HUES6 (cell line): ENCODE results near the gene DDTL.
"Not testable (repeated sequence)": the region's sequence is repeated elsewhere in the genome, so short reads cannot be mapped to it uniquely, and the experiment has no call there.

ENCODE experiments used
- H3K27ac ChIP-seq: 2 replicates; pipeline ENCODE4 v1.7.0; 2013; ENCODE audit warnings: low read depth, mild to moderate bottlenecking, low read length, inconsistent platforms
- H3K27me3 ChIP-seq: 2 replicates; pipeline ENCODE4 v1.6.1; 2013; ENCODE audit warnings: low read length; ENCODE audit not compliant: control insufficient read depth, insufficient read depth
- H3K36me3 ChIP-seq: 2 replicates; pipeline ENCODE4 v1.6.1; 2013; ENCODE audit warnings: low read length; ENCODE audit not compliant: control insufficient read depth, insufficient read depth
- H3K4me1 ChIP-seq: 2 replicates; pipeline ENCODE4 v1.6.1; 2013; ENCODE audit warnings: low read length; ENCODE audit not compliant: control insufficient read depth, insufficient read depth
- H3K4me3 ChIP-seq: 2 replicates; pipeline ENCODE4 v1.5.1; 2013; ENCODE audit warnings: low read depth, low read length
- H3K9ac ChIP-seq: one replicate; pipeline ENCODE4 v1.6.1; 2013; ENCODE audit warnings: mild to moderate bottlenecking, low read length
- H3K9me3 ChIP-seq: 2 replicates; pipeline ENCODE4 v1.6.1; 2013; ENCODE audit warnings: low read depth, low read length; ENCODE audit not compliant: control insufficient read depth, insufficient read depth

Gene DDTL

DNA sequence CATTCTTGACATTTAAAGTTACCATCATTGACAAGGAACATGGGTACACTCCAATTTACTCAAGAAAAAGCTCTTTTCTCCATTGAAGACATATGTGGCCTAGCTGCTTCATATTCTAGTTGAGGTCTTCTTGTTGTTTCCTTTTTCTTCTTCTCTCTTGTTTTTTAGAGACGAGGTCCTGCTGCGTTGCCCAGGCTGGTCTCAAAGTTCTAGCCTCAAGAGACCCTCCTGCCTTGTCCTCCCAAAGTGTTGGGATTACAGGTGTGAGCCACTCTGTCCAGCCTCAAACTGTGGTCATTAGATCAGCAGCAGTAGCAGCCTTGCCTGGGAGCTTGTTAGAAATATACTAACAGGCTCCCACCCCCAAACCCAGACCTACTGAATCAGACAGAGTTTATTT lies 26.4 kb downstream of the DDTL start:
- not testable (repeated sequence) for H3K9ac ChIP-seq, H3K4me3 ChIP-seq, H3K9me3 ChIP-seq, H3K36me3 ChIP-seq, H3K27ac ChIP-seq, H3K4me1 ChIP-seq, H3K27me3 ChIP-seq

DNA sequence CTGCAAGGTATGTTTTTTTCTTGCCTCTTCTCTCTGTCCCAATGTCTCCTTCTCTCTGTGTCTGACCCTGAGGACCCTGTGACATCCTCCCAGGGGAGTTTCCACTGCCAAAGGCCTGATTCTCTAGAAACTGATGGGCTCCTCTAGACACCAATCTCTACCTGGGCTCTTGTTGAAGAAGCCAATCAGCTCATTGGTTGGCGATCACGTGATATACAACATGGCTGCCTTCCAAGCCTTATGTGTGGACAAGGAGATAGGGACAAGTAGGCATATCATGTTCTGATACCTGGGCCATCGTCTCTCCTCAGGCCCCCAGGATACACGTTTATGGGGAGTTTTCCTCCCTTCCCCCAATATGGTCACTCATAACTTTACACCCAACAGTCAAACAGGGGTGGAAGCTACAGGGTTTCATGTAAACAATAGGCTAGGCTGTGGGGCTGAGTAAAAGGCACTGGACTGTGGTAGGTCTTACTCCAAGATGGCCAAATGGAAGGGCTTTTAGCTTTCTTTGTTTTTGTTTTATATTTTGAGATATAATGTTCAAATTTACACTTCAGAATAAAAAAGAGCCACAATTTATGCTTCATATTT lies 27.0 kb downstream of the DDTL start:
- H3K9me3 ChIP-seq, H3K36me3 ChIP-seq, H3K9ac ChIP-seq, H3K27me3 ChIP-seq, H3K4me1 ChIP-seq, H3K4me3 ChIP-seq, H3K27ac ChIP-seq: not testable (repeated sequence)

DNA sequence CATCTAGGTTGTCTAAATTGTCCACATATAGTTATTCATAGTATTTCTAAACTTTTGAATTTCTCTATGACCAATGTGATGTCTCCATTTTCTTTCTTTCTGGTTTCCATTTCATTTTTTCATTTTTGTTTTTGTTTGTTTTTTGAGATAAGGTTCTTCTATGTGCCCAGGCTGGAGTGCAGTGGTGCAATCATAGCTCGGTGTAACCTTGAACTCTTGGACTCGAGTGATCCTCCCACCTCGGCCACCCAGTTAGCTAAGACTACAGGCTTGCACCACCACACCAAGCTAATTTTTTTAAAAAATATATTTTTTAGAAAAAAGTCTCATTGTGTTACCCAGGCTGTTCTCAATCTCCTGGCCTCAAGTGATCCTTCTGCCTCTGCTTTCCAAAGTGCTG lies 30.4 kb downstream of the DDTL start:
- H3K4me1 ChIP-seq, result no peaks in the 10 kb centered on the region
- no peak overlapping the region for H3K27ac ChIP-seq
- H3K36me3 ChIP-seq, result no peaks in the 10 kb centered on the region
- H3K27me3 ChIP-seq, result no peaks in the 10 kb centered on the region
- H3K9ac ChIP-seq, result no peak overlapping the region
- no peak overlapping the region for H3K4me3 ChIP-seq
- no peaks in the 10 kb centered on the region for H3K9me3 ChIP-seq

DNA sequence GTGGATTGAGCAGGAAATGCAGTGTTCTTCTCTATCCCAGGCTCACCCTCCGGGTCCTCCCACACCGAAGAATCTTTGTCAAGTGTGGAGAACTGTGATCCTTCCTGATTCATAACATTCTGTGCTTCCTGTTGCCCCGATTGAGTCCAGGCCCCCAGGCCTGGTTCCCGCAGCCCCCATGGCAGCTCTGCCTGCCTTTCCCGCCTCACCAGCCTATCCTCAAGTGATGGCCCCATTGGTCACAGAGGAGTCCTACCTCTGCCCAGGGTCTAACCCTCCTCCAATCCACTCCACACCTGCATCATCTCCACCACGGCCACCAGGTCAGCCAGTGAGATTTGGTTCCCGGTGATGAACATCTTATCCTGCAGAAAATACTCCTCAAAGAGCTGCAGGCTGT lies 33.1 kb downstream of the DDTL start:
- H3K36me3 ChIP-seq, H3K27me3 ChIP-seq, H3K4me1 ChIP-seq, H3K27ac ChIP-seq, H3K9ac ChIP-seq, H3K4me3 ChIP-seq, H3K9me3 ChIP-seq: not testable (repeated sequence)

DNA sequence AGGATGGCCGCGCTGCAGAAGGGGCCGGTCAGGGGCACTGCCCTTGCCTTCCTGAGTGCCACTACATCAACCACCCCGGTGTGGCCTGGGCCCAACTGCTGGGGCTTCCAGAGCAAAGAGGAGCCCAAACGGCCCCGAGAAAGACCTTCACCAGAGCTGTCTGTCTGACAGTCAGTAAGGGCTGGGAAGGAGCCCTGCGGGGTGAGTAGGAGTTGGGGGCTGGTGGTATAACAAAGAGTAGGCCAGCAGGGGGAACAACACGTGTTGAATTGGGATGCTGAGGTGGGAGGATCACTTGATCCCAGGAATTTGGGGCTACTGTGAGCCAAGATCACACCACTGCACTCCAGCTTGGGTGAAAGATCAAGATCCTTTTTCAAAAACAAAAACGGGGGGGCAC lies 34.6 kb downstream of the DDTL start:
- H3K36me3 ChIP-seq, result no peaks in the 10 kb centered on the region
- H3K9me3 ChIP-seq, result no peaks in the 10 kb centered on the region
- H3K4me3 ChIP-seq, result no peak overlapping the region
- H3K27me3 ChIP-seq, result no peaks in the 10 kb centered on the region
- H3K9ac ChIP-seq, result no peak overlapping the region
- H3K4me1 ChIP-seq, result no peaks in the 10 kb centered on the region
- no peak overlapping the region for H3K27ac ChIP-seq

DNA sequence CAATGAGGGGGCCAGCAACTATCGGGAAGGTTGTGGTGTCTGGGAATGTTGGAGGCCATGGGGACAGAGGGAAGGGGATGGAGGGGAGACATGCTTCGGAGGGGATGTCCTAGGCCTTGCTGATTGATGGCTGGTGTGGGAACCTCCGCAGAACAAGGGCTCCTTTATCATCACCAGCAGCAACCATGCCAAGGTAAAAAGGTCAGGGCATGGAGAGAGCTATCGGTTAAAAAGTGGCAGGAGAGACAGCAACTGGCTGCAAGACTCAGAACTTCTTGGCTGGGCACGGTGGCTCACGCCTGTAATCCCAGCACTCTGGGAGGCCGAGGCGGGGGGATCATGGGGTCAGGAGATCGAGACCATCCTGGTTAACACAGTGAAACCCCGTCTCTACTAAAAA lies 35.6 kb downstream of the DDTL start:
- Histone ChIP-seq H3K4me1 (no peaks in the 10 kb centered on the region), H3K4me3 (no peak overlapping the region), H3K9ac (no peak overlapping the region), H3K27ac (no peak overlapping the region), H3K9me3 (no peaks in the 10 kb centered on the region), H3K27me3 (no peaks in the 10 kb centered on the region), H3K36me3 (no peaks in the 10 kb centered on the region)

DNA sequence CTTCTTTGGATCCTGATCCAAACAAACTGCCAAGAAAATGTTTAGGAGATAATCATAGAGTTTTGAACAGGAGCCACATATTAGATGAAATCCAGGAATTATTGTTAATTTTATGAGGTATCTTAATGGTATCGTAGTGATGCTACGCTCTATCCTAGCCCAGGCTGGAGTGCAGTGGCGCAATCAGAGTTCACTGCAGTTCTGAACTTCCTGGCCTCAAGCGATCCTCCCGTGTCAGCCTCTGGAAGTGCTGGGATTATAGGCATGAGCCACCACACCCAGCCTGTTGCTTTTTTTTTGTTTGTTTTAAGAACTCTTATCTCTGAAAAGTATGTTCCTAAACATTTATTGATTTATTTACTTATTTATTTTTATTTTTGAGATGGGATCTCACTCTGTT lies 36.2 kb downstream of the DDTL start:
- Histone ChIP-seq H3K36me3 (no peaks in the 10 kb centered on the region), H3K27me3 (no peaks in the 10 kb centered on the region)

DNA sequence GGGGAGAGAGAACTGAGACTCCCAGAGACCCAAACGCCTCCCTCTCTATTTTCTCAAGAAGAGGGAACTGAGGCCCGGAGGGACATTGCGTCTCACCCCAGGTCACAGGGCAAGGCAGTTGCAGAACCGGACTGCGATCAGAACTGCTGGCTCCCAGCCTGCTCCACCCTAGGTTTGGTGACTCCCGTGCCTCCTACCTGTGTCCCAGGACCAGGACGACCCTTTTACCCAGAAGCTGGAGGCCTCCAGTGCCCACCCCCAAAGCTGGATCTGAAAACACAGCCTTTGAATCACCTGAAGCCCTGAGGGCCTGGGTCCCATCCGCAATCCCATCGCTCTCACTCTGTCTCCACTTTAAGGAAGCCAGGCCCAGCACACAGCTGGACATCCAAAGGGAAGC lies 37.2 kb downstream of the DDTL start:
- H3K9ac ChIP-seq, result no peak overlapping the region
- no peaks in the 10 kb centered on the region for H3K27me3 ChIP-seq
- no peak overlapping the region for H3K4me3 ChIP-seq
- H3K27ac ChIP-seq, result no peak overlapping the region
- H3K4me1 ChIP-seq, result no peaks in the 10 kb centered on the region
- no peaks in the 10 kb centered on the region for H3K9me3 ChIP-seq
- no peaks in the 10 kb centered on the region for H3K36me3 ChIP-seq

More for the DNA sequence above, 36.2 kb downstream of the DDTL start:
- H3K27ac ChIP-seq, result no peak overlapping the region
- H3K4me1 ChIP-seq, result no peaks in the 10 kb centered on the region
- no peak overlapping the region for H3K9ac ChIP-seq
- H3K4me3 ChIP-seq, result no peak overlapping the region
- H3K9me3 ChIP-seq, result no peaks in the 10 kb centered on the region

DNA sequence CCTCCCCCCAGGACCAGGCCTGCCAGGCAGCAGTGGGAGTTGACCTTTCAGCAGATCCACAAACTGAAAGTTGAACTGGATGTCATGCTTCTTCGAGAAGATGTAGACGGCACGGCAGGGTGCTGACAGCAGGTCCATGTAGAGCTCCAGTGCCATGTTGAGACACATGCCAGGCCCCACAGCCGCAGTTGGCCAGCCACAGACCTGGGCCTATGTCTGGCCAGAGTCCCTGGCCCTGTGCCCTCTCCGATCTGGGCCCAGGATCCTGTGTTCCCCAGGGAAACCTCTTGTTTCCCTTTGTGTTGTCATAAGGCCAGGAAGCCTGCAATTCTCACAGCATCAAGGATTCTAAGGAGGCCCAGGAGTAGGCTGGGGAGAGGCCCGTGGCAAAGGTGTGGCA lies 38.5 kb downstream of the DDTL start, which contains the start of gene GSTT4:
TSS of gene GSTT4 (minus strand) at position 253 of the 400 bp plus-strand sequence. CDS start at position 156, 97 bp downstream.
- H3K9me3 ChIP-seq, result no peaks in the 10 kb centered on the region
- no peaks in the 10 kb centered on the region for H3K4me1 ChIP-seq
- no peak within 1 kb of the TSS for H3K9ac ChIP-seq

DNA sequence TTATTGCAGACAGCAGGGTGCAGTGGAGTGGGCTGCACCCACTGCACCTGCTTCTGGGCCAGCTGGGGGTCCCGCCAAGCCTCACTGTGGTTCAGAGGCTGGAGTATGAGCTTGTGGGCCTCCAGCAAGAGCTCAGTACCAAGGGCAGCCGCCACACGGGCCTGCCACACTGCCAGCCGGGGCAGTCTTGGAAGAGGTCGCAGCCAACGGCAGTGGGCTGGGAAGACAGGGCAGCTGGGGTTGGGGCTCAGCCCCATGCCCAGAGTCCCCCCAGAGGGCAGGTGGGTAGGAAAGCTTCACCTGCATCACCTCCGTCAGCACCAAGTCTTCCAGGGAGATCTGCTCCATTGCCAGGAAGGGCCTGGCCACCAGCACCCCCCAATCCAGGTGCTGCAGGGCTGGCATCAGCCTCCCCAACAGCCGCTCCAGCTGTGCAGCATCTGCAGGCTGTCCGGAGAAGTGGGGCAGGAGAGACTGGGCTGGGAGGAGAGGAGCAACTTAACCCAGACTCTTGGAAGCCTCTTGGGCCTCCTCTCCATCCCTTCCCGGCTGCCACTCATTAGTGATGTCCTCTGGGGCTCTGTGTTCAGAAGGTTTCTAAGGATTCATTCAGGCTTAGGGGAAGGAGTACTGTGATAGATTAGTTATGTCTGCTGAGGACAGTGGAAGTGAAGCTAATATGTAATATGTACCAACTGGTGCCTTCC lies 39.7 kb downstream of the DDTL start:
- no peaks in the 10 kb centered on the region for H3K36me3 ChIP-seq
- no peak overlapping the region for H3K4me3 ChIP-seq
- H3K27me3 ChIP-seq, result no peaks in the 10 kb centered on the region
- H3K9ac ChIP-seq, result no peak overlapping the region
- no peaks in the 10 kb centered on the region for H3K9me3 ChIP-seq
- no peak overlapping the region for H3K27ac ChIP-seq
- no peaks in the 10 kb centered on the region for H3K4me1 ChIP-seq

More for the DNA sequence above, 38.5 kb downstream of the DDTL start, which contains the start of gene GSTT4:
- Histone ChIP-seq H3K36me3 (no peaks in the 10 kb centered on the region), H3K27ac (no peak within 1 kb of the TSS), H3K4me3 (no peak within 1 kb of the TSS), H3K27me3 (no peaks in the 10 kb centered on the region)

DNA sequence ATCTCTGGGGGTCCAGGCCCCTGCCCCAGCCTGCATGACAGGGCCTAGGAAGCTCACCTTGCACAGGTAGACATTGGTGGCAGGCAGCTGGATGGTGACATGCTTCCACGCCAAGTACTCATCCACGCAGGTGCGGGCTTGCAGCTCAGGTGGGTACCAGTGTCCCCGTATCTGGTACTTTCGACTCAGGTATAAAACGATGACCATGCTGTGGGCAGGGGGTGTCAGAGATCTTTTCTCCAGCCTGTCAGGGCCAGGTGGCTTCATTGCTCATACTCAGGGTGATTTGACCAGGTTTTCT lies 40.2 kb downstream of the DDTL start:
- no peaks in the 10 kb centered on the region for H3K27me3 ChIP-seq
- no peaks in the 10 kb centered on the region for H3K36me3 ChIP-seq
- no peak overlapping the region for H3K27ac ChIP-seq
- H3K9me3 ChIP-seq, result no peaks in the 10 kb centered on the region
- no peak overlapping the region for H3K4me3 ChIP-seq
- H3K4me1 ChIP-seq, result no peaks in the 10 kb centered on the region
- H3K9ac ChIP-seq, result no peak overlapping the region
